HG02870 (cell line): ENCODE data around the gene RIN3.

ENCODE experiments used
- ATAC-seq: cut with Tn5 transposase; IDR thresholded peaks from one replicate; pipeline ENCODE4 v1.9.1; 2021; ENCODE audit warnings: mild to moderate bottlenecking, moderate library complexity; ENCODE audit not compliant: unreplicated experiment

Gene RIN3

GRCh38 chr14:92680781-92681650, 167.4 kb downstream of the RIN3 start:
- ATAC-seq, result no peak

DNA sequence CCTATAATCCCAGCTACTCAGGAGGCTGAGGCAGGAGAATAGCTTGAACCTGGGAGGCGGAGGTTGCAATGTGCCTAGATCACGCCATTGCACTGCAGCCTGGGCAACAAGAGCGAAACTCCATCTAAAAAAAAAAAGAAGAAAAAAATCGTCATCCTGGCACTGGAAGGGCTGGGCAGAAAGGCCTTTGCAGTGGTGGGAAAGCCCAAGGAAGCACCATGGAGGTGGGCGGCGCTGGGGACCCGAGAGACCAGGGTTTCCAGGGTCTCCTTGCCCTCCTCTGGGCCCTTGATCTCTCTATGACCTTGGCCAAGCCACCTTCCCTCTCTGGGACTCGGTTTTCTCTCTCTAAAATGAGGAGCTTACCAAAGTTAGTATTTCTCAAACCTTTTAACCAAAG, 169.5 kb downstream of the RIN3 start:
- ATAC-seq, result no peak

DNA sequence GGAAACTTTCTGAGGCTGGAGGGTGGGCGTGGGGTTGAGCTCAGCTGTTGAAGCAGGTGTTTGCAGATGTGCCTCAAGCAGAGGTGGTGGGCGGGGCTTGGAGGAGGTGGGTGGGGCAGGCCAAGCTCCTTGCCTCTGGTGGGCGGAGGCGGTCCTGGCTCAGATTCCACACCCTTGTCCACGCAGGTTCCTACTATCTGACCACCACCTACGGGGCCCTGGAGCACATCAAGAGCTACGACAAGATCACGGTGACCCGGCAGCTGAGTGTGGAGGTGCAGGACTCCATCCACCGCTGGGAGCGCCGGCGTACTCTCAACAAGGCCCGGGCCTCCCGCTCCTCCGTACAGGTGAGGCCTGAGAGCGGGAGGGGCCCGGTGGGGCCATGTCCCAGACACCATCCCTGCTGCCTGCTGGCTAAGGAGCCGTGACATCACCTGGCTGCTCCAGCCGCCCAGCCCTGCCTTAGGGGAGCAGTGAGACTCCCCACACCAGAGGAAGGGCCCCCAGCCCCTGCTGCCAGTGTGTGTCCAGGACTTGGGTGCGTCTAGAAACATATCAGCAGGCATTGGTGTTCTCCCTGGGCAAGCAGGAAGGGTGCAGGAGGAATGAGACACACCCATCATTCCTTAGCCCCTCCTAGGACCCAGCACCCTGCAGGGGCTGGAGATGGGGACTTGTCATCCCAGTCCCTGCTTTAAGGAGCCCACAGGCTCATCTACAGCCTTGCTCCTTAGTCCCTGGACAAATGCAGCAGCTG, 171.4 kb downstream of the RIN3 start:
- ATAC-seq, result no peak

DNA sequence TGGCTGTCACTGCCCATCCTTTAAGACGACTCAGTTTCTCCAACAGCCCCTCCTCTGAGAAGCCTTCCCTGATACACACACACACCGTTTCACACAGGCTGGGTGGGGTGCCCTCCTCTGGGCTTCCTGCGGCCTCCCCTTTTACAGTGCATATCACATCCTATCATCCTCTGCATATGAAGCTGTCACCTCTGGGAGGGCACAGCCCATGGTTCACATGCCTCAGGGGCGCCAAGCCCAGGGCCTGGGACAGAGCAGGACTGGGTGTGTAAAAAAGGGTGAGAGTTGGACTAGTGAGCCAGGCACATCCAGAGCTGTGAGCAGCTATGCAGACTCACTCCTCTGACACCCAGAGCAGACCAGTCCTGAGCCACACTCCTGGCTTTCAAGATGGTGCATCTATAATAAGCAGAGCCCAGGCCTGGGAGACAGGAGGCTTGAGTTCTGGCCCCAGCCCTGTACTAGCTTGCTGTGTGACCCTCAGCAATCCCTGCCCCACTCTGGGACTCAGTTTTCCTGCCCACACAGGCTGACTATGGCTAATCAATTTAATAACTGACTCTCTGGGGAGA, 172.3 kb downstream of the RIN3 start:
- ATAC-seq, result no peak

DNA sequence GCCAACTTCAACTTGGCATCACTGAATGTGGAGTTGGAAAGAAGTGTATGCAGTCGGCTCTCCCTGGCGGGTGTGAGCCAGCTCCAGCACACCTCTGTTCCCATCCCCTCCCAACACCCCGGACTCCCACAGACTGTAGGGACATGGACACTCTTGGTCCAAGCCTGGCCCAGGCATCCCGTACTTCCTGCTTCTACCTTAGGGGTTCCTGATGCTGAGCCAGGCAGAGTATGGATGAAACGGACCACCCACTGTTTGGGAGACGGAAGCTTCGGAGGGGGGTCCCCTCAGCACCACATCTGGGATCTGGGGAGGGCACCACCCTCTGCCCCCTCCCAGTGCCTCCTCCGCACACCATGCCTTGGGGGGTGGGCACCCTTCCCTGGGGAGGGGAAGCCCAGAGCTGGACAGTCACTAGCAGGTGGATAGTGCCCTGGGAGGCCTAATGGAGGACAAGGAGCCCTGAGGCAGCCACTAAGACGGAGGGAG, 172.9 kb downstream of the RIN3 start:
- ATAC-seq, result no peak

GRCh38 chr14:92686900-92687427, 173.4 kb downstream of the RIN3 start:
- ATAC-seq, result no peak

- no peak for ATAC-seq
Observed at GRCh38 chr14:92687681-92688433, 174.3 kb downstream of the RIN3 start.

GRCh38 chr14:92688434-92689375, 175.1 kb downstream of the RIN3 start:
- no peak for ATAC-seq

- ATAC-seq, result no peak
Observed at GRCh38 chr14:92690171-92691011, 176.8 kb downstream of the RIN3 start.

- no peak for ATAC-seq
Observed at GRCh38 chr14:92692822-92693226, 179.2 kb downstream of the RIN3 start.

DNA sequence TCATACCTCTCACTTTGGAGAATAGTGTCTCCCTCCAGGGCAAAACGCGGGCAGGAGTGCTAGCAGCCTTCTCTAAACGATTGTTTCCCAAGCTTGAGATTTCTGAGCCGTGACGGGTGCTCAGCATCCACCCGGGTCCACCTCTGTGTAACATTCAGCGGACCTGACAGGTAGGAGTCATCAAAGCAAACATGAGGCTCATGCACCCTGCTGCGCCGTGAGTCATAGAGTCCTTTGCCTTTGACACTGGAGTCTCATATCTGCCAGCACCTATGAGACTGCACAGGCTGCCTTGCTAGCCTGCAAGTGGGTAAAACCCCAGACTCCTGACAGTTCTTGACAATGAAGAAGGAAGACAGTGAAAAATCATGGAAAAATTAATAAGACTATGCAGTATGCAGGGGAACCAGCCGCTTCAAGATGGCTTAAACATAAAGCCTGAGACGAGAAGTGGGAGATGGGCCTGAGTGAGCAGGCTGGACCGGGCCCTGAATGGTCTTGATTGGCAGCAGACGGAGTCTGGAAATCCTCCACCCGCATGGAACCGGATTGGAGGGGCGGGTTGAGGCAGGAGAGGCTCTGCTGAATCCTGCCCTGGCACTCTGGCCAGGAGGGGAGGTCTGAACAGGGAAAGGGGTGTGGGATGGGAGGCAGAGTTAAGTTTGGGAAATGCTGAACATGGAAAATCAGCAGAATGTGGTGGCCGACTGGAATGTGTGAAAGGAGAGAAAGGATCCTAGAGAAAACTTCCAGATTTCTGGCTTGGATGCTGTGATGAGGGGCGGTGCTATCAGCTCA, 180.6 kb downstream of the RIN3 start:
- ATAC-seq, result no peak

DNA sequence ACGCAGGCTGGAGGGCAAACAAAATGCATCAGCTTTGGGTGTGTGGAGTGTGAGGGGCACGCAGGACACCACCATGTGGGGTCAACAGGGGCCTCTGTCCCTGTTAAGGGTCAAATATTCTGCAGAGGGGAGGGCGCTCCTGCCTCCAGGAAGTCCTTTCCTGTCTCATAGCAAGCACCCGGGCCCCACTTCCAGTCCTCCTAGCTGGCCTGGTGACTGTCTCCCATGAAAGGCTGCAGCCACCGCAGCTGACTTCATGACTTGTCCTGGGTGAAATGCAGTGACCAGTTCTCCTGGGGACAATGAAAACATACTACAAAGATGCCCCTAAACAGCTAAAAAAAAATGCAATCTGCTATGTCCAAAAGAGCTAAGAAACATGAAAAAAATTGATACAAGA, 181.2 kb downstream of the RIN3 start:
- no peak for ATAC-seq

- no peak for ATAC-seq
Observed at GRCh38 chr14:92695562-92695961, 182.0 kb downstream of the RIN3 start.

- ATAC-seq, result no peak
Observed at GRCh38 chr14:92696366-92696765, 182.8 kb downstream of the RIN3 start.

DNA sequence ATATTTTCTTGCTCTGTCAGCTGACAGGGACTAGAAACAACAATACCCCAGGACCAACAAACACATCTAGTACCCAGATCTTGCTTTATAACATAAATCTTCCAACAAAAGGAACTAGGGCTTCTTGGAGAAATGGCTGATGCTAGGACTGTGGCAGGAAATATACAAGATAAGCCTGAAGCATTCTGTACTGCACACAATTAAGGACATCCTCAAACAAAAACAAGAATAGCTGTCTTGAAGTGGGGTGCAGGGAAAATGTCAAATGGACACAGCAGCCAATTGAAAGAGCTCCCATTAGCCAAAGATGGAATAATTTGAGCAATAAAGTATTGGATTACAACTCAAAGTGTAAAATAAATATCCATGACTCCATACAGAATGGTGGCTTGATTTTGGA, 184.8 kb downstream of the RIN3 start:
- ATAC-seq, result no peak

GRCh38 chr14:92701826-92702225, 188.2 kb downstream of the RIN3 start:
- ATAC-seq, result no peak

DNA sequence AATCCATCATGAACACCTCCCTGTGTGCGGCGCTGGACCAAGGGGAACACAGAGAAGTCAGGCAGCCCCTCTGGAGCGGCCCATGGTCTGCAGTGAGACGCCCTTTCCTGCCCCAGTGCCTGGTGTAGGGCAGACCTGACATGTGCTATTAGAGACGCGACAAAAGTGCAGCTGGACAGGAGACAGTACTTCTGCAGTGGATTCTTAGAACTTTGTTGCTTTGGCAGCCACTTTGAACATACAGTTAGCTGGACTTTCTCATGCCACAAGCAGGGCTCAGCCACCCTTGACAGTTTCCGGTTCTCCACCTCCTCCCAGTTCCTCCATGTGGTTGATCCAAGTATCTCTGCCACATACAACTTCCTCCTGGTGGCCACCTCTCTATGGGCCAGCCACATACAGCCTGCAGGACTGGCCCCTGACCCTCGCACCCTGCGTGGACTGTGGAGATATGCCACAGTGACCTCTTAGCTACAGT, 188.9 kb downstream of the RIN3 start:
- ATAC-seq, result no peak

GRCh38 chr14:92703516-92703915, 189.9 kb downstream of the RIN3 start:
- no peak for ATAC-seq
